NCI-H1694 (cell line): ENCODE results near the gene FOXC2.

Experiments used
- DNase-seq: peaks from one replicate; lab custom pipeline; 2025; lab: John Stamatoyannopoulos, UW

The FOXC2 gene

GRCh38 chr16:86616906-86617305 lies 50.3 kb downstream of the FOXC2 start:
- no peak for DNase-seq

- no peak for DNase-seq
These were observed 52.0 kb downstream of the FOXC2 start for GRCh38 chr16:86618431-86619238.
